Type B pancreatic cell (in vitro differentiated cells): ENCODE data around the gene ABHD14A. TPM values are rescaled to one million over a fixed set of nuclear protein-coding genes. Genes with fewer than 3 reads are reported as not detected.
A peak's percentile ranks its signal among the peaks of the same experiment; 100 is the strongest.

Experiments used
- DNase-seq: peaks from one replicate; pipeline ENCODE4 v3.0.0; 2021; ENCODE audit warnings: mixed read lengths; ENCODE audit not compliant: unreplicated experiment; ENCODE audit errors: extremely low spot score
- H3K27ac Mint-ChIP-seq: 2 replicates; pipeline ENCODE4 v1.8.0; 2021; ENCODE audit warnings: mild to moderate bottlenecking, mixed read lengths
- H3K27me3 Mint-ChIP-seq: 2 replicates; pipeline ENCODE4 v1.8.0; 2021; ENCODE audit warnings: mixed read lengths
- H3K36me3 Mint-ChIP-seq: 2 replicates; pipeline ENCODE4 v1.8.0; 2021; ENCODE audit warnings: mixed read lengths
- H3K4me1 Mint-ChIP-seq: one replicate; pipeline ENCODE4 v1.8.0; 2021; ENCODE audit warnings: mixed read lengths; ENCODE audit not compliant: unreplicated experiment
- H3K4me3 Mint-ChIP-seq: 2 replicates; pipeline ENCODE4 v1.8.0; 2021; ENCODE audit warnings: mild to moderate bottlenecking, mixed read lengths
- H3K9me3 Mint-ChIP-seq: 2 replicates; pipeline ENCODE4 v1.8.0; 2021; ENCODE audit warnings: mixed read lengths
- CTCF ChIP-seq: fragments of 200-600 bp; sonication (generic); conservative IDR thresholded peaks from 2 replicates; pipeline ENCODE4 v1.5.0; 2021; ENCODE audit warnings: antibody characterized with exemption, mild to moderate bottlenecking
- total RNA-seq: library from RNA; stranded (reverse); gene quantifications from 2 replicates; pipeline ENCODE4 v1.2.1, GENCODE V29; 2021; ENCODE audit warnings: low replicate concordance

The ABHD14A gene
- total RNA-seq, 1 donor from 2014 or later, result 16.6 TPM

GRCh38 chr3:51954105-51954504 lies 20.8 kb upstream of the ABHD14A start:
- H3K27ac Mint-ChIP-seq, result peak overlapping the region; percentile 4
- TF ChIP-seq CTCF, result no peak
- no peaks in the 10 kb centered on the region for H3K9me3 Mint-ChIP-seq
- peak overlapping the region; percentile 37 for H3K4me3 Mint-ChIP-seq
- no peak for DNase-seq
- peaks cover 44% of the 10 kb centered on the region for H3K27me3 Mint-ChIP-seq
- peaks cover 4% of the 10 kb centered on the region for H3K36me3 Mint-ChIP-seq
- H3K4me1 Mint-ChIP-seq, result peaks cover 14% of the 10 kb centered on the region

- H3K27me3 Mint-ChIP-seq, result peaks cover 44% of the 10 kb centered on the region
These were observed 20.2 kb upstream of the ABHD14A start for GRCh38 chr3:51954713-51955112.

GRCh38 chr3:51955175-51955892 lies 19.5 kb upstream of the ABHD14A start, which contains the start of gene GPR62:
Gene GPR62 (plus strand): TSS chr3:51955381. CDS start chr3:51955653, 272 bp downstream.
- Mint-ChIP-seq H3K4me3 (no peak within 1 kb of the TSS), H3K27me3 (peaks cover 44% of the 10 kb centered on the region), H3K4me1 (peaks cover 14% of the 10 kb centered on the region), H3K36me3 (peaks cover 4% of the 10 kb centered on the region), H3K27ac (peak within 1 kb of the TSS; percentile 4), H3K9me3 (no peaks in the 10 kb centered on the region)
- DNase-seq, result no peak
- no peak for TF ChIP-seq CTCF

More at GRCh38 chr3:51954713-51955112, 20.2 kb upstream of the ABHD14A start:
- no peaks in the 10 kb centered on the region for H3K9me3 Mint-ChIP-seq
- H3K4me3 Mint-ChIP-seq, result no peak overlapping the region
- H3K36me3 Mint-ChIP-seq, result peaks cover 4% of the 10 kb centered on the region
- peaks cover 14% of the 10 kb centered on the region for H3K4me1 Mint-ChIP-seq
- no peak overlapping the region for H3K27ac Mint-ChIP-seq
- TF ChIP-seq CTCF, result no peak
- no peak for DNase-seq

- H3K36me3 Mint-ChIP-seq, result peaks cover 4% of the 10 kb centered on the region
- H3K9me3 Mint-ChIP-seq, result no peaks in the 10 kb centered on the region
- TF ChIP-seq CTCF, result peak; percentile 73
- H3K4me1 Mint-ChIP-seq, result peaks cover 14% of the 10 kb centered on the region
- peaks cover 37% of the 10 kb centered on the region for H3K27me3 Mint-ChIP-seq
- DNase-seq, result no peak
- H3K4me3 Mint-ChIP-seq, result no peak overlapping the region
- no peak overlapping the region for H3K27ac Mint-ChIP-seq
These were observed 18.7 kb upstream of the ABHD14A start for GRCh38 chr3:51955893-51956770.

GRCh38 chr3:51957520-51958205 lies 17.2 kb upstream of the ABHD14A start:
- H3K4me1 Mint-ChIP-seq, result peaks cover 23% of the 10 kb centered on the region
- H3K36me3 Mint-ChIP-seq, result peaks cover 4% of the 10 kb centered on the region

More at GRCh38 chr3:51957520-51958205, 17.2 kb upstream of the ABHD14A start:
- TF ChIP-seq CTCF, result no peak
- no peak for DNase-seq
- no peak overlapping the region for H3K4me3 Mint-ChIP-seq
- no peak overlapping the region for H3K27ac Mint-ChIP-seq
- H3K27me3 Mint-ChIP-seq, result peaks cover 25% of the 10 kb centered on the region
- no peaks in the 10 kb centered on the region for H3K9me3 Mint-ChIP-seq
